Right lobe of liver (tissue), 4 donors: ENCODE results near the gene GALNT2.

Source experiments
- POLR2A ChIP-seq: fragments of 450-650 bp; IDR thresholded peaks from one replicate; pipeline ENCODE4 v1.6.1; 2017; ENCODE audit warnings: antibody characterized with exemption, mild to moderate bottlenecking
- TF ChIP-seq, protein P1 (sequence below), 4 donors: fragments of 200-600 bp in 3 of 4; fragments of 450-650 bp in 1 of 4; IDR thresholded peaks; one replicate each; pipeline versions ENCODE4 v1.5.1 to v1.8.0; 2016 to 2022; ENCODE audit warnings: antibody characterized with exemption in 4 of 4, mild to moderate bottlenecking in 2 of 4
- donor health status: DM: no; HTN: no; CAD: no.
- donor health status: DM: no; HTN: no; CAD: no.
- donor health status: DM: no; HTN: yes; CAD: no.

DNA sequence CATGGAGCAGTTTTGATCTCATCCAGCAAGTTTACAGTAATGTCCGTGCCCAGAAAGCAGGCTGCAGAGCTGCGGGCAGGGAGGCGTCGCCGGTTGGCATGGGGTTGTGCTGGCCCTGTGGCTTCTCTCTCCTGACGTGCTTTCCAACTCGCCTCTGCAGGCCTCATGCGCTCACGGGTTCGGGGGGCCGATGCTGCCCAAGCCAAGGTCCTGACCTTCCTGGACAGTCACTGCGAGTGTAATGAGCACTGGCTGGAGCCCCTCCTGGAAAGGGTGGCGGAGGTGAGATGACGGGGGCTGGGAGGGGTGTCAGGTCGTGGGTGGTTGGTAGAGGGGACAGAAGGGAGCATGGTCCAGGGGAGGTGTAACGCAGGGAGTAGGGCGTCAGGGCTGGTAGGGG is 176.1 kb downstream of the GALNT2 start:
- TF ChIP-seq, protein P1, sequence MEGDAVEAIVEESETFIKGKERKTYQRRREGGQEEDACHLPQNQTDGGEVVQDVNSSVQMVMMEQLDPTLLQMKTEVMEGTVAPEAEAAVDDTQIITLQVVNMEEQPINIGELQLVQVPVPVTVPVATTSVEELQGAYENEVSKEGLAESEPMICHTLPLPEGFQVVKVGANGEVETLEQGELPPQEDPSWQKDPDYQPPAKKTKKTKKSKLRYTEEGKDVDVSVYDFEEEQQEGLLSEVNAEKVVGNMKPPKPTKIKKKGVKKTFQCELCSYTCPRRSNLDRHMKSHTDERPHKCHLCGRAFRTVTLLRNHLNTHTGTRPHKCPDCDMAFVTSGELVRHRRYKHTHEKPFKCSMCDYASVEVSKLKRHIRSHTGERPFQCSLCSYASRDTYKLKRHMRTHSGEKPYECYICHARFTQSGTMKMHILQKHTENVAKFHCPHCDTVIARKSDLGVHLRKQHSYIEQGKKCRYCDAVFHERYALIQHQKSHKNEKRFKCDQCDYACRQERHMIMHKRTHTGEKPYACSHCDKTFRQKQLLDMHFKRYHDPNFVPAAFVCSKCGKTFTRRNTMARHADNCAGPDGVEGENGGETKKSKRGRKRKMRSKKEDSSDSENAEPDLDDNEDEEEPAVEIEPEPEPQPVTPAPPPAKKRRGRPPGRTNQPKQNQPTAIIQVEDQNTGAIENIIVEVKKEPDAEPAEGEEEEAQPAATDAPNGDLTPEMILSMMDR (IDR thresholded peaks at IDR 0.05), result no peak
- no peak for TF ChIP-seq POLR2A
